Vagina (tissue), 2 donors: Measurements from ENCODE around the gene ROR2. TPM values are rescaled to one million over a fixed set of nuclear protein-coding genes. Genes with fewer than 3 reads are reported as not detected.

ENCODE experiments used
- DNase-seq, 2 donors: peaks; one replicate each; pipeline ENCODE4 v3.0.0-alpha.2; 2017; ENCODE audit errors: extremely low spot score in 2 of 2
- H3K27ac ChIP-seq: fragments of 200-600 bp; sonication (generic); one replicate; pipeline ENCODE4 v1.5.1; 2019
- H3K27me3 ChIP-seq: fragments of 200-600 bp; sonication (generic); one replicate; pipeline ENCODE4 v1.5.1; 2019
- H3K36me3 ChIP-seq, 2 donors: fragments of 200-600 bp; sonication (generic); one replicate each; pipeline ENCODE4 v1.5.1; 2017 to 2019
- H3K4me1 ChIP-seq: fragments of 200-600 bp; sonication (generic); one replicate; pipeline ENCODE4 v1.5.1; 2019
- H3K4me3 ChIP-seq, 2 donors: fragments of 200-600 bp; sonication (generic); 1 replicate in 1 of 2; 2 replicates in 1 of 2; pipeline ENCODE4 v1.5.1; 2016 to 2019
- H3K9me3 ChIP-seq: fragments of 200-600 bp; sonication (generic); one replicate; pipeline ENCODE4 v1.5.1; 2019
- POLR2A ChIP-seq, 2 donors: fragments of 450-650 bp; IDR thresholded peaks; one replicate each; pipeline ENCODE4 v1.6.1; 2017; ENCODE audit warnings: antibody characterized with exemption in 2 of 2, mild to moderate bottlenecking in 2 of 2, moderate library complexity in 2 of 2
- POLR2AphosphoS5 ChIP-seq, 2 donors: sonication (generic); formaldehyde crosslinking; IDR thresholded peaks; one replicate each; pipeline ENCODE4 v1.9.0; 2017; ENCODE audit warnings: antibody characterized with exemption in 2 of 2, mild to moderate bottlenecking in 2 of 2, low read depth in 1 of 2; ENCODE audit not compliant: insufficient read depth in 1 of 2
- intact Hi-C: fragments of 100-400 bp; cut with DNase I; formaldehyde crosslinking; loops from one replicate; pipeline ENCODE4 v1.15.1; 2023
- total RNA-seq: library from RNA; depleted of rRNA; stranded (reverse); fragments of >200 nt; gene quantifications from one replicate; pipeline ENCODE4 v1.2.3, GENCODE V29; 2016
- TF ChIP-seq, protein P1 (sequence below), 3 experiments: fragments of 450-650 bp in 2 of 3; fragments of 200-600 bp in 1 of 3; sonication (generic) in 1 of 3; IDR thresholded peaks; one replicate each; pipeline ENCODE4 v1.5.1; 2017 to 2019; ENCODE audit warnings: antibody characterized with exemption in 3 of 3, mild to moderate bottlenecking in 2 of 3, moderate library complexity in 2 of 3

The ROR2 gene
- total RNA-seq, 1 donor from 2014 or later, result 22.3 TPM

DNA sequence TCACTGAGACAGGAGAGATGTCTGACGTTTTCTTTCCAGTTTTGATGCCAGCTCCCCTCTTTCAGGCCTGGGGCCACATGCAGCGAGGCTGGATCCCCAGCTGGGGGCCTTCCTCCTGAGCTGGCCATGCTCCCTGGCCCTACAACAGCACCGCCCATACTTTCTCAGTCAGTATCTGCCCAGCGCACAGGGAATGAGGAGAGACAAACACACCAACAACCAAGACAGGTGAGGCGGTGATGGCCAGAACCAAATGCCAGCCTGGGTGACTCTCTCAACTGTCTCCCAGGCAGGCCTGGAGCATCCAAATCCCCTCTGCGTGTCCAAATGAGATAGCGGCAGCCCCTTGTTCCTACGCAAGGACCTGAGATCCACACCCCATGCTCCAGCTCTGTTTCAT, 109.6 kb downstream of the ROR2 start:
- Histone ChIP-seq H3K9me3 (no peaks in the 10 kb centered on the region), H3K4me3 (no peak overlapping the region), H3K4me1 (peaks cover 72% of the 10 kb centered on the region), H3K36me3 (no peaks in the 10 kb centered on the region), H3K27me3 (no peaks in the 10 kb centered on the region), H3K27ac (no peak overlapping the region)
- intact Hi-C loops, result no loop called here
- no peak for DNase-seq
- TF ChIP-seq POLR2AphosphoS5 (IDR thresholded peaks at IDR 0.05; ENCODE audit: insufficient read depth in 1 of 2, low read depth in 1 of 2) (no peak), POLR2A (IDR thresholded peaks at IDR 0.05) (no peak)
- TF ChIP-seq, protein P1, sequence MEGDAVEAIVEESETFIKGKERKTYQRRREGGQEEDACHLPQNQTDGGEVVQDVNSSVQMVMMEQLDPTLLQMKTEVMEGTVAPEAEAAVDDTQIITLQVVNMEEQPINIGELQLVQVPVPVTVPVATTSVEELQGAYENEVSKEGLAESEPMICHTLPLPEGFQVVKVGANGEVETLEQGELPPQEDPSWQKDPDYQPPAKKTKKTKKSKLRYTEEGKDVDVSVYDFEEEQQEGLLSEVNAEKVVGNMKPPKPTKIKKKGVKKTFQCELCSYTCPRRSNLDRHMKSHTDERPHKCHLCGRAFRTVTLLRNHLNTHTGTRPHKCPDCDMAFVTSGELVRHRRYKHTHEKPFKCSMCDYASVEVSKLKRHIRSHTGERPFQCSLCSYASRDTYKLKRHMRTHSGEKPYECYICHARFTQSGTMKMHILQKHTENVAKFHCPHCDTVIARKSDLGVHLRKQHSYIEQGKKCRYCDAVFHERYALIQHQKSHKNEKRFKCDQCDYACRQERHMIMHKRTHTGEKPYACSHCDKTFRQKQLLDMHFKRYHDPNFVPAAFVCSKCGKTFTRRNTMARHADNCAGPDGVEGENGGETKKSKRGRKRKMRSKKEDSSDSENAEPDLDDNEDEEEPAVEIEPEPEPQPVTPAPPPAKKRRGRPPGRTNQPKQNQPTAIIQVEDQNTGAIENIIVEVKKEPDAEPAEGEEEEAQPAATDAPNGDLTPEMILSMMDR (IDR thresholded peaks at IDR 0.05), result no peak

DNA sequence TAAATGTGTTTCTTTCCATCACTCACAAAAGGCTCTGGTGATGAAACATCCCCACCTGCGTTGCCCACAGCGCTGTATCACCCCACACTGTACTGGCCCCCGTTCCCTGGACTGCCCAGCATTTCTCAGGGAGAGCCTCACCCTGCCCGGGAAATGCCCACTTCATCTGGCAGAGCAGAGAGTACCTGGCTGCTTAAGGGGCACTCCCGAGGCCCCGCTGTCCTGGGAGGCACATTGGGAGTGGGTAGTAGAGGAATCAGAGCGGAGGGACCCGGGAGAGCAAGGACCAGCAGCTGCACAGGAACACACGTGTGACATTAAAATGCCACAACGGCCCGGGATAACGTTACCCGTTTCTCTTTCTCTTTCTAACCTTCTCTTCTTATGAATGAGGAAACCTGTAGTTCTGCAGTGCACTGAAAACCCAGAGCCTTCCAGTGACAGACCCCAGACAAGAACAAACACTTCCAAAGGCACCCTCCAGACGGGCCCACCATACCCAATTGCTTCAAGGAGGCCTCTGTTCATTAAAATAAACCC, 110.0 kb downstream of the ROR2 start:
- TF ChIP-seq, protein P1 (IDR thresholded peaks at IDR 0.05), result no peak
- TF ChIP-seq POLR2AphosphoS5 (IDR thresholded peaks at IDR 0.05; ENCODE audit: insufficient read depth in 1 of 2, low read depth in 1 of 2) (no peak), POLR2A (IDR thresholded peaks at IDR 0.05) (no peak)
- Histone ChIP-seq H3K36me3 (no peaks in the 10 kb centered on the region), H3K4me1 (peaks cover 70% of the 10 kb centered on the region), H3K9me3 (no peaks in the 10 kb centered on the region), H3K4me3 (no peak overlapping the region), H3K27me3 (no peaks in the 10 kb centered on the region), H3K27ac (no peak overlapping the region)
- intact Hi-C loops, result loop anchor here (5.0 kb wide), 1 partner anchor 1353 kb away; no protein-coding TSS in a partner anchor
- DNase-seq, result peak in 1 of 2 donors; percentile 77

DNA sequence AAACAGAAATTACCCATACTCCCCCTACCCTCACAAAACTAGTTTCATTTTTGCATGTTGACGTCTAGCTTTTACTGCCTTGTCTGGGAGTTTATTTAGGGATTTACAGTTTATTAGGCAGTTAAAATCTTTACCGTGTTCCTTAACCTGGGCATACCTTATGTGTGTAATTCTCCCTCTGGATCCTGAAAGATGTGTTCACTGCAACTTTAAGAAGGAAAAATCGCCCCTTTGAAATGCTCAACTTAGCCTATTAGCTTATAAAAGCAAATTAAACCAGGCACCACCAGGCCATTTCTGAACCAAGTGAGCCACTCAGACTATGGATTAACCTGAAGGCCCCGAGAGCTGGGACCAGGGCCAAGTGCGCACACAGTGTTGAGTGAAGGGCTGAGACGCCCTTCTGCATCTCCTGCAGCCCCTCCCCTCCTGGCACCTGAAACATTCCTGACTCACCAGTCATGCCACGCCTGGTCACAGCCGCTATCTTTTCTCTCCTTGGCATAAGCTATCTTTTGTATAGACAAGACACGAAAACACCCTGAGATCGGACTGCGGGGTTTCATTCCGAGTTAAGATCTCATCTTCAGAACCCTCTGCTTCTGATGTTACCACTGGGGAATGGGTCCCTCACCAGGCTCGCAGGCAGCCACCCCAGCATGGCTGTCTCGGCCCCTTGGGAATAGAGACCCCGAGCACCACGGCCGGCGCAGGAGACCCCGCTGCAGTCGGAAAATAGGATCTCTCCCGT, 111.9 kb downstream of the ROR2 start:
- DNase-seq, result no peak
- Histone ChIP-seq H3K4me1 (peaks cover 59% of the 10 kb centered on the region), H3K27ac (peak overlapping the region; percentile 76), H3K36me3 (no peaks in the 10 kb centered on the region), H3K9me3 (no peaks in the 10 kb centered on the region), H3K4me3 (peak overlapping the region; percentile 14 to 41), H3K27me3 (no peaks in the 10 kb centered on the region)
- intact Hi-C loops, result loop anchor here (5.0 kb wide), 1 partner anchor 1351 kb away; no protein-coding TSS in a partner anchor
- TF ChIP-seq POLR2AphosphoS5 (IDR thresholded peaks at IDR 0.05; ENCODE audit: insufficient read depth in 1 of 2, low read depth in 1 of 2), result peak in 1 of 2 donors; percentile 49
- TF ChIP-seq, protein P1 (IDR thresholded peaks at IDR 0.05), result no peak

DNA sequence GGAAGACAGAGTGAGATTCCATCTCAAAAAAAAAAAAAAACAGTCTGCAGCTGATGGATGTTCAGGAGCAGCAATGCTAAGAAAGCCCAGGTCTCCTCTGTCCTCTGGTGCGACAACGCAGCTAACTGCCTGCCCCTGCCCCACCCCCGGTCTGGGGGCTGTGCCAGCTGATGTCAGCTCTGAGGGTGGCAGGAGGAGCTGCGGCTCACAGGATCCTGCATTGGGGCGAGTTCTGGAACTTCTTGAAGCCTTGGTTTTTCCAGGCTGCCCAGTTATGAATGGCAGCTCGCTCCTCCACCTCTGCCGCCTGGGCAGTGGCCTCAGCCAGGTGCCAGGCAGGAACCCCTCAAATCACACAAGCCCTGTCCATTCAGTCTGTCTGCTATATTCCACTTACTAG, 113.5 kb downstream of the ROR2 start:
- intact Hi-C loops, result loop anchor here (5.0 kb wide), 1 partner anchor 1349 kb away; no protein-coding TSS in a partner anchor
- Histone ChIP-seq H3K27me3 (no peaks in the 10 kb centered on the region), H3K27ac (peak overlapping the region; percentile 76), H3K36me3 (no peaks in the 10 kb centered on the region), H3K9me3 (no peaks in the 10 kb centered on the region), H3K4me1 (peaks cover 47% of the 10 kb centered on the region), H3K4me3 (no peak overlapping the region)
- no peak for DNase-seq
- TF ChIP-seq POLR2A (IDR thresholded peaks at IDR 0.05), result no peak
- TF ChIP-seq, protein P1 (IDR thresholded peaks at IDR 0.05), result no peak
- no peak for TF ChIP-seq POLR2AphosphoS5 (IDR thresholded peaks at IDR 0.05; ENCODE audit: insufficient read depth in 1 of 2, low read depth in 1 of 2)

DNA sequence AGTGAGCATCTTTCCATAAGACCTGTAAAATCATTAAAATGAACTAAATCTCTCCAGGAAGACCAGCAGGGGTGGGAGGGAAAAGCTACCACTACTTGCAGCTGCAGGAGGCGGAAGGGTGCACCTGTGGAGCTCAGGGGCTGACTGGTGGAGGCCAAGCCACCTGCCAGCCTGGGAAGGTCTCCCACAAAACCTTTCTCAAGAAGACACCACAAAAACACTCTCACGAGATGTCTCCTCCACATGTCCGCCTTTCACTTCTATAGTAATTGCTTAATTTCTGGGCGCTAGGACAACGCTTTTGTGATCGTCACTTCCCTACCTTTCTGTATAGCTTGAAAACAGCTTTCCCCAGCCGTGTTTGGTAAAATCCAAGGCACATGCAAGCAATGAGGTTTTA, 114.4 kb downstream of the ROR2 start:
- intact Hi-C loops, result loop anchor here (5.0 kb wide), 1 partner anchor 1348 kb away; no protein-coding TSS in a partner anchor
- no peak overlapping the region for H3K27ac ChIP-seq
- no peak for TF ChIP-seq POLR2A (IDR thresholded peaks at IDR 0.05)
- no peak for TF ChIP-seq POLR2AphosphoS5 (IDR thresholded peaks at IDR 0.05; ENCODE audit: insufficient read depth in 1 of 2, low read depth in 1 of 2)
- TF ChIP-seq, protein P1 (IDR thresholded peaks at IDR 0.05), result no peak
- H3K4me1 ChIP-seq, result peaks cover 47% of the 10 kb centered on the region
- no peaks in the 10 kb centered on the region for H3K9me3 ChIP-seq
- no peaks in the 10 kb centered on the region for H3K27me3 ChIP-seq
- H3K36me3 ChIP-seq, result no peaks in the 10 kb centered on the region
- no peak for DNase-seq
- no peak overlapping the region for H3K4me3 ChIP-seq
